ENCODE measurements around the gene LPAR3. TPM values are rescaled to one million over a fixed set of nuclear protein-coding genes. Genes with fewer than 3 reads are reported as not detected.

Gene LPAR3
- total and polyA plus RNA-seq, 9 donors: 0.20 to 22.7 (median 2.5) TPM

GRCh38 chr1:84871181-84871580, 21.8 kb downstream of the LPAR3 start:
- H3K9me3 ChIP-seq: no peaks in the 10 kb centered on the region
- no peaks in the 10 kb centered on the region for H3K36me3 ChIP-seq
- no peak for TF ChIP-seq POLR2A (IDR thresholded peaks at IDR 0.05)
- TF ChIP-seq EP300 (IDR thresholded peaks at IDR 0.05): no peak
- no peak for TF ChIP-seq CTCF (IDR thresholded peaks at IDR 0.05)
- no peak overlapping the region for H3K27ac ChIP-seq
- no peaks in the 10 kb centered on the region for H3K27me3 ChIP-seq
- no peak overlapping the region for H3K4me3 ChIP-seq
- no peaks in the 10 kb centered on the region for H3K4me1 ChIP-seq (ENCODE audit: insufficient read depth)
- intact Hi-C loops (cut with DNase I): no loop called here
- DNase-seq: no peak

GRCh38 chr1:84870591-84870990, 22.4 kb downstream of the LPAR3 start:
- intact Hi-C loops (cut with DNase I): no loop called here
- Histone ChIP-seq H3K36me3 (no peaks in the 10 kb centered on the region), H3K27ac (no peak overlapping the region), H3K9me3 (no peaks in the 10 kb centered on the region), H3K4me1 (ENCODE audit: insufficient read depth) (no peaks in the 10 kb centered on the region), H3K4me3 (no peak overlapping the region), H3K27me3 (no peaks in the 10 kb centered on the region)
- TF ChIP-seq EP300 (IDR thresholded peaks at IDR 0.05) (no peak), CTCF (IDR thresholded peaks at IDR 0.05) (no peak), POLR2A (IDR thresholded peaks at IDR 0.05) (no peak)
- WGBS, 3 donors: 4 to 9% (median 7%) methylated on average over 2 of the region's 2 CpGs
- DNase-seq: no peak

GRCh38 chr1:84869720-84870119, 23.3 kb downstream of the LPAR3 start:
- TF ChIP-seq CTCF (IDR thresholded peaks at IDR 0.05) (no peak), EP300 (IDR thresholded peaks at IDR 0.05) (no peak), POLR2A (IDR thresholded peaks at IDR 0.05) (no peak)
- no peaks in the 10 kb centered on the region for H3K27me3 ChIP-seq
- no peak overlapping the region for H3K4me3 ChIP-seq
- intact Hi-C loops (cut with DNase I): no loop called here
- no peaks in the 10 kb centered on the region for H3K36me3 ChIP-seq
- no peaks in the 10 kb centered on the region for H3K9me3 ChIP-seq
- WGBS, 3 donors: 69 to 83% (median 82%) methylated on average over 1 of the region's 1 CpG
- H3K4me1 ChIP-seq (ENCODE audit: insufficient read depth): no peaks in the 10 kb centered on the region
- no peak for DNase-seq
- no peak overlapping the region for H3K27ac ChIP-seq

- H3K36me3 ChIP-seq: no peaks in the 10 kb centered on the region
- no peaks in the 10 kb centered on the region for H3K4me1 ChIP-seq (ENCODE audit: insufficient read depth)
- WGBS, 3 donors: 61 to 79% (median 67%) methylated on average over 5 of the region's 5 CpGs
- H3K27ac ChIP-seq: no peak overlapping the region
- no peak overlapping the region for H3K4me3 ChIP-seq
- no peak for DNase-seq
- H3K9me3 ChIP-seq: no peaks in the 10 kb centered on the region
- intact Hi-C loops (cut with DNase I): no loop called here
- no peaks in the 10 kb centered on the region for H3K27me3 ChIP-seq
- TF ChIP-seq CTCF (IDR thresholded peaks at IDR 0.05): no peak
- TF ChIP-seq EP300 (IDR thresholded peaks at IDR 0.05): no peak
- TF ChIP-seq POLR2A (IDR thresholded peaks at IDR 0.05): no peak
These were observed 30.2 kb downstream of the LPAR3 start for GRCh38 chr1:84862810-84863251.
